SH-SY5Y (cell line): ENCODE results near the gene SUGCT.

Source experiments
- GATA2 ChIP-seq: IDR thresholded peaks from 2 replicates; pipeline ENCODE4 v1.6.1; 2011; ENCODE audit warnings: mild to moderate bottlenecking, low read depth, low read length
- GATA3 ChIP-seq: IDR thresholded peaks from 2 replicates; pipeline ENCODE4 v1.6.1; 2011; ENCODE audit warnings: low read depth, mild to moderate bottlenecking, low read length, moderate library complexity

DNA sequence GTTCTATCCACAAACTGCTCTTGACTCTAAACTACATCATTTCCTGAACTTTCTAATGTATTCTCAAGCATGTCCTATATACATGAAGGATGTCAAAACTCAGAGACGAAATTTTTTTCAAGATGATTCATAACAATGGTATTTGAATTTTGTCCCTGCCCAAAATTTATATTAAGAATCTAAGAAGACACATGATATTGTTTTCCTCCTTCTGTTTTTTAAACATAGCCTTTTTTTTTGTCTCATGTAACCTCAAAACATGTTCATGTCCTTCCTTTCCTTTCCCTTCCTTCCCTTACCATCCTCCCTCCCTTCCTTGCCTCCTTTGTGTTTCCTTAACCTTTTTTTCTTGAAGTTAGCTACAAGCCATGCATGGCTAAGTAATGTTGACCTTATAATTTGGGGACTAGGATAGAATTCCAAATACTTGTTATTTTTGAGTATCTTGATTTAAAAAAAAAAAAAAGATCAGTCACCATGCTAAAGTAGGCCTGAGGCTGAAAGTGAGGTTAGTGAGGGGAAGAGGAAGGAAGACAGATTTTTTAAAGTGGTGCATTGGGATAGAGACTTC is 163.0 kb downstream of the SUGCT start:
- no peak for TF ChIP-seq GATA2
- TF ChIP-seq GATA3 = no peak
